ENCODE measurements around the gene MED13.
"Not testable (repeated sequence)": the region's sequence is repeated elsewhere in the genome, so short reads cannot be mapped to it uniquely, and the experiment has no call there.

MED13 gene

GRCh38 chr17:61981323-61981722 lies 83.8 kb downstream of the MED13 start:
- no peak for DNase-seq

- DNase-seq, result no peak
Observed at GRCh38 chr17:61980535-61980934, 84.5 kb downstream of the MED13 start.

- DNase-seq, result no peak
Observed at GRCh38 chr17:61974115-61974514, 91.0 kb downstream of the MED13 start.

GRCh38 chr17:61972311-61972710 lies 92.8 kb downstream of the MED13 start:
- DNase-seq, result no peak

- no peak for DNase-seq
Observed at GRCh38 chr17:61970030-61970429, 95.0 kb downstream of the MED13 start.

- no peak for DNase-seq
Observed at GRCh38 chr17:61968757-61969156, 96.3 kb downstream of the MED13 start.

GRCh38 chr17:61967729-61968128 lies 97.3 kb downstream of the MED13 start:
- DNase-seq, result no peak

GRCh38 chr17:61966191-61966590 lies 98.9 kb downstream of the MED13 start:
- no peak for DNase-seq

- DNase-seq, result no peak
Observed at GRCh38 chr17:61955619-61956018, 109.5 kb downstream of the MED13 start.

- DNase-seq, result no peak
Observed at GRCh38 chr17:61947367-61948078, 117.6 kb downstream of the MED13 start.

- DNase-seq, result no peak
Observed at GRCh38 chr17:61946359-61946758, 118.7 kb downstream of the MED13 start.

GRCh38 chr17:61943117-61943516 lies 122.0 kb downstream of the MED13 start:
- DNase-seq, result no peak

- DNase-seq, result no peak
Observed at GRCh38 chr17:61942085-61942484, 123.0 kb downstream of the MED13 start.

GRCh38 chr17:61928101-61928436 lies 137.0 kb downstream of the MED13 start:
- DNase-seq, result no peak

GRCh38 chr17:61927208-61928100 lies 137.6 kb downstream of the MED13 start, which contains the start of gene INTS2:
TSS of gene INTS2 (minus strand) at chr17:61927982. CDS start at chr17:61926644, 1,338 bp downstream.
- DNase-seq, result peak; percentile 93

GRCh38 chr17:61926826-61927207 lies 138.3 kb downstream of the MED13 start:
- no peak for DNase-seq

GRCh38 chr17:61915162-61915561 lies 149.9 kb downstream of the MED13 start:
- DNase-seq, result not testable (repeated sequence)

- DNase-seq, result no peak
Observed at GRCh38 chr17:61908292-61909037, 156.6 kb downstream of the MED13 start.

GRCh38 chr17:61907361-61907760 lies 157.7 kb downstream of the MED13 start:
- no peak for DNase-seq

GRCh38 chr17:61904094-61904710 lies 160.9 kb downstream of the MED13 start:
- DNase-seq, result peak; percentile 17

- DNase-seq, result no peak
Observed at GRCh38 chr17:61903251-61903650, 161.8 kb downstream of the MED13 start.

- DNase-seq, result no peak
Observed at GRCh38 chr17:61897548-61898180, 167.4 kb downstream of the MED13 start.

- no peak for DNase-seq
Observed at GRCh38 chr17:61895391-61895790, 169.7 kb downstream of the MED13 start.
